ENCODE measurements around the gene TRIM75.

TRIM75 gene

GRCh38 chr4:165031436-165032211 is 22.0 kb upstream of the TRIM75 start, which contains the start of gene TRIM60:
Gene TRIM60, plus strand, starts transcription at chr4:165031999. Its CDS starts 8,074 bp downstream, at chr4:165040073.
- H3K4me3 ChIP-seq (ENCODE audit: control insufficient read depth, low read depth, low read length) = no peak within 1 kb of the TSS
- TF ChIP-seq, protein P1, sequence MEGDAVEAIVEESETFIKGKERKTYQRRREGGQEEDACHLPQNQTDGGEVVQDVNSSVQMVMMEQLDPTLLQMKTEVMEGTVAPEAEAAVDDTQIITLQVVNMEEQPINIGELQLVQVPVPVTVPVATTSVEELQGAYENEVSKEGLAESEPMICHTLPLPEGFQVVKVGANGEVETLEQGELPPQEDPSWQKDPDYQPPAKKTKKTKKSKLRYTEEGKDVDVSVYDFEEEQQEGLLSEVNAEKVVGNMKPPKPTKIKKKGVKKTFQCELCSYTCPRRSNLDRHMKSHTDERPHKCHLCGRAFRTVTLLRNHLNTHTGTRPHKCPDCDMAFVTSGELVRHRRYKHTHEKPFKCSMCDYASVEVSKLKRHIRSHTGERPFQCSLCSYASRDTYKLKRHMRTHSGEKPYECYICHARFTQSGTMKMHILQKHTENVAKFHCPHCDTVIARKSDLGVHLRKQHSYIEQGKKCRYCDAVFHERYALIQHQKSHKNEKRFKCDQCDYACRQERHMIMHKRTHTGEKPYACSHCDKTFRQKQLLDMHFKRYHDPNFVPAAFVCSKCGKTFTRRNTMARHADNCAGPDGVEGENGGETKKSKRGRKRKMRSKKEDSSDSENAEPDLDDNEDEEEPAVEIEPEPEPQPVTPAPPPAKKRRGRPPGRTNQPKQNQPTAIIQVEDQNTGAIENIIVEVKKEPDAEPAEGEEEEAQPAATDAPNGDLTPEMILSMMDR (IDR thresholded peaks at IDR 0.05; ENCODE audit: control insufficient read depth, insufficient read depth, low read depth, low read length, missing control alignments) = no peak
- DNase-seq (ENCODE audit: low read depth) = no peak

DNA sequence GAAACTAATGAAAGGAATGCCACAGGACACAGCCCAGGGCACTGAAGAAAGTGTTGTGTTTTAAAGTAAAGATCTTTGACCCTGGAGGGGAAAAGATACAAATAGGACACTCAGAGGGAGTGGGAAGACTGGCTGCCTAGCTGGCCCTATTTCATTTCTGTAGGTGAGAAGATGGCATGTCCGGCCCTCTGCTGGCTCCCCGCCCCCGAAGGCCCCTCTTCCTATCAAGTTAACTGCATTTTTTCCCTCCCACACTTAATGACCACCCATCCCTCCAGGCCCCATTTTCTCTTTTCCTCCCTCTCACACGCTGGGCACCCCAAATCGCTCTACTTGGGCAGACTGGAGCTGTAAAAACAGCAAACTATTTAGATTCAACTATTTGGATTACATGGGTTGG is 5.5 kb upstream of the TRIM75 start:
- DNase-seq (ENCODE audit: low read depth) = no peak
- TF ChIP-seq, protein P1 (IDR thresholded peaks at IDR 0.05; ENCODE audit: control insufficient read depth, insufficient read depth, low read depth, low read length, missing control alignments) = no peak
- no peak overlapping the region for H3K4me3 ChIP-seq (ENCODE audit: control insufficient read depth, low read depth, low read length)

- DNase-seq (ENCODE audit: low read depth) = no peak
- TF ChIP-seq, protein P1 (IDR thresholded peaks at IDR 0.05; ENCODE audit: control insufficient read depth, insufficient read depth, low read depth, low read length, missing control alignments) = no peak
These were observed 1.0 kb upstream of the TRIM75 start for GRCh38 chr4:165052627-165053026.

GRCh38 chr4:165055601-165056000 is 1.9 kb downstream of the TRIM75 start:
- TF ChIP-seq, protein P1 (IDR thresholded peaks at IDR 0.05; ENCODE audit: control insufficient read depth, insufficient read depth, low read depth, low read length, missing control alignments) = no peak
- no peak overlapping the region for H3K4me3 ChIP-seq (ENCODE audit: control insufficient read depth, low read depth, low read length)
- no peak for DNase-seq (ENCODE audit: low read depth)

More at GRCh38 chr4:165052627-165053026, 1.0 kb upstream of the TRIM75 start:
- no peak overlapping the region for H3K4me3 ChIP-seq (ENCODE audit: control insufficient read depth, low read depth, low read length)

DNA sequence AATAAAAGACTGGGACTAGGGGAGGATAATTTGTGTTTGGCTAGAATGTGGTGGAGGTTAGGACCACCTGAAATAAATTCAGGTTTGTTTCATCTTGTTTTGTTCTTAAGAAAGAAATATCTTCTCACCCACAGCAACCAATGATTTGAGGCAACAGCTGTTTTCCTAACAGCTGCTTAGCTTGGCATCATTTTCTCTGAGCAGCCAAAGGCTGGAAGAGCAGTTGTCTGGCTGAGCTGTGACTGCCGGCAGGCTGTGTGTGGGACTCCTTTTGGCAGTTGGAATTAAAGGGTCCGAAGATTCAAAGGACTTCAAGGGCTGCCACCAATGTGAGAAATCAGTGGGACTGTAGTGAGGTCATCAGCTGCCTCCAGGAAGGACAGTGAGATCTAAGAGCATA is 5.0 kb downstream of the TRIM75 start:
- TF ChIP-seq, protein P1 (IDR thresholded peaks at IDR 0.05; ENCODE audit: control insufficient read depth, insufficient read depth, low read depth, low read length, missing control alignments) = no peak

GRCh38 chr4:165059386-165059785 is 5.7 kb downstream of the TRIM75 start:
- H3K4me3 ChIP-seq (ENCODE audit: control insufficient read depth, low read depth, low read length) = no peak overlapping the region
- TF ChIP-seq, protein P1 (IDR thresholded peaks at IDR 0.05; ENCODE audit: control insufficient read depth, insufficient read depth, low read depth, low read length, missing control alignments) = no peak
- DNase-seq (ENCODE audit: low read depth) = no peak

More for the DNA sequence above, 5.0 kb downstream of the TRIM75 start:
- H3K4me3 ChIP-seq (ENCODE audit: control insufficient read depth, low read depth, low read length) = no peak overlapping the region
- DNase-seq (ENCODE audit: low read depth) = no peak

All from AG09309 (cell line).